GM04504 (cell line): ENCODE results near the gene EPGN.
"Not testable (repeated sequence)": the region's sequence is repeated elsewhere in the genome, so short reads cannot be mapped to it uniquely, and the experiment has no call there.

ENCODE experiments used
- DNase-seq: peaks from one replicate; pipeline ENCODE4 v3.0.0-alpha.2; 2012; ENCODE audit warnings: low read depth

Gene EPGN

GRCh38 chr4:74339501-74339900 is 31.2 kb downstream of the EPGN start:
- no peak for DNase-seq

- DNase-seq: not testable (repeated sequence)
Observed at GRCh38 chr4:74340421-74340820, 32.2 kb downstream of the EPGN start.

GRCh38 chr4:74344031-74344430 is 35.8 kb downstream of the EPGN start:
- no peak for DNase-seq

GRCh38 chr4:74353858-74354257 is 45.6 kb downstream of the EPGN start:
- no peak for DNase-seq

GRCh38 chr4:74357965-74358364 is 49.7 kb downstream of the EPGN start:
- DNase-seq: no peak

GRCh38 chr4:74361671-74362070 is 53.4 kb downstream of the EPGN start:
- DNase-seq: no peak

- no peak for DNase-seq
Observed at GRCh38 chr4:74362347-74362746, 54.1 kb downstream of the EPGN start.

GRCh38 chr4:74364256-74364651 is 56.0 kb downstream of the EPGN start:
- DNase-seq: no peak

GRCh38 chr4:74364652-74365491 is 56.6 kb downstream of the EPGN start, which contains the start of gene EREG:
Gene EREG (plus strand): TSS chr4:74365145. CDS start chr4:74365309, 164 bp downstream.
- no peak for DNase-seq

GRCh38 chr4:74365761-74366160 is 57.5 kb downstream of the EPGN start:
- DNase-seq: no peak
